SK-N-SH (cell line): ENCODE measurements around the gene CTTNBP2NL.

ENCODE experiments used
- CHD2 ChIP-seq: fragments of 150-350 bp; IDR thresholded peaks from 2 replicates; pipeline ENCODE4 v1.6.1; 2018; ENCODE audit warnings: low read length; ENCODE audit not compliant: partially characterized antibody
- CTCF ChIP-seq: fragments of 200-600 bp; sonication (generic); IDR thresholded peaks from 2 replicates; pipeline ENCODE4 v1.6.1; 2017; ENCODE audit warnings: antibody characterized with exemption, mild to moderate bottlenecking, moderate library complexity
- EP300 ChIP-seq, 2 experiments: IDR thresholded peaks; 2 replicates each; pipeline versions ENCODE4 v1.4.0 to v1.6.1; 2012; ENCODE audit warnings: borderline replicate concordance in 1 of 2, low read depth in 1 of 2, low read length in 1 of 2
- EZH2phosphoT487 ChIP-seq: fragments of 200-600 bp; sonication (generic); IDR thresholded peaks from 2 replicates; pipeline ENCODE4 v1.6.1; 2017; ENCODE audit warnings: low read depth, mixed run types, mild to moderate bottlenecking, antibody characterized with exemption, moderate library complexity, borderline replicate concordance
- GABPA ChIP-seq: IDR thresholded peaks from 2 replicates; pipeline ENCODE4 v1.4.0; 2012; ENCODE audit warnings: low read depth, mild to moderate bottlenecking
- JUND ChIP-seq: IDR thresholded peaks from 2 replicates; pipeline ENCODE4 v1.4.0; 2012
- MAX ChIP-seq: IDR thresholded peaks from 2 replicates; pipeline ENCODE4 v1.4.0; 2012; ENCODE audit warnings: low read depth
- NRF1 ChIP-seq: IDR thresholded peaks from 2 replicates; pipeline ENCODE4 v1.6.1; 2012; ENCODE audit warnings: low read depth, mild to moderate bottlenecking, low read length
- POLR2AphosphoS5 ChIP-seq: IDR thresholded peaks from 2 replicates; pipeline ENCODE4 v1.6.1; 2012; ENCODE audit warnings: low read depth, low read length
- RCOR1 ChIP-seq: fragments of 150-350 bp; IDR thresholded peaks from 2 replicates; pipeline ENCODE4 v1.6.1; 2017; ENCODE audit warnings: antibody characterized with exemption, low read length
- REST ChIP-seq: IDR thresholded peaks from 2 replicates; pipeline ENCODE4 v1.6.1; 2012; ENCODE audit warnings: mild to moderate bottlenecking, low read depth, low read length, moderate library complexity
- RFX5 ChIP-seq: IDR thresholded peaks from 2 replicates; pipeline ENCODE4 v1.6.1; 2012; ENCODE audit warnings: mild to moderate bottlenecking, improper control_type of control experiment, low read length
- USF2 ChIP-seq: fragments of 150-350 bp; IDR thresholded peaks from 2 replicates; pipeline ENCODE4 v1.6.1; 2017; ENCODE audit warnings: antibody characterized with exemption, low read length, low read depth, borderline replicate concordance
- YY1 ChIP-seq: IDR thresholded peaks from 2 replicates; pipeline ENCODE4 v1.4.0; 2012; ENCODE audit warnings: low read depth, mild to moderate bottlenecking

- TF ChIP-seq CTCF (no peak), EP300 (IDR thresholded peaks at IDR 0.05; ENCODE audit: borderline replicate concordance in 1 of 2, low read depth in 1 of 2, low read length in 1 of 2) (no peak), USF2 (no peak), POLR2AphosphoS5 (no peak), EZH2phosphoT487 (no peak), GABPA (no peak), YY1 (no peak), RCOR1 (no peak), RFX5 (no peak), NRF1 (no peak), CHD2 (no peak), JUND (no peak), REST (no peak), MAX (no peak)
These were observed 22.2 kb upstream of the CTTNBP2NL start for GRCh38 chr1:112373806-112374205.
